IMR-90 (cell line): ENCODE measurements around the gene DOHH. TPM values are rescaled to one million over a fixed set of nuclear protein-coding genes. Genes with fewer than 3 reads are reported as not detected.

ENCODE experiments used
- ATAC-seq: fragments of 200-7000 bp; cut with Tn5 transposase; 2 replicates; pipeline ENCODE4 v1.9.1; 2020; ENCODE audit warnings: low read depth, mild to moderate bottlenecking, moderate library complexity
- BruUV-seq: library from RNA; stranded (reverse); fragments of 400-500 nt; replicated peaks from 2 replicates; lab custom pipeline; 2021; lab: Mats Ljungman, UMichigan
- CTCF ChIA-PET: fragments of 300-600 bp; formaldehyde crosslinking; extraction: SDS; loops from one replicate; lab custom pipeline; 2021; ENCODE audit warnings: antibody characterized with exemption; lab: Yijun Ruan, JAX
- POLR2A ChIA-PET: fragments of 300-600 bp; sonication (Branson Sonifier 250); formaldehyde crosslinking; loops from one replicate; lab custom pipeline; 2022; ENCODE audit warnings: antibody characterized with exemption; ENCODE audit not compliant: unreplicated experiment; lab: Charles Lee
- DNase-seq: peaks from one replicate; pipeline ENCODE4 v3.0.0; 2013
- H2AFZ ChIP-seq: replicated peaks from 2 replicates; pipeline ENCODE3; 2013; ENCODE audit warnings: low read length, mild to moderate bottlenecking; ENCODE audit not compliant: poor library complexity
- H2AK5ac ChIP-seq: 2 replicates; pipeline ENCODE4 v1.6.1; 2013; ENCODE audit warnings: low read depth, low read length, inconsistent platforms
- H2AK9ac ChIP-seq: replicated peaks from 2 replicates; pipeline ENCODE3; 2013; ENCODE audit warnings: mild to moderate bottlenecking, low read depth, low read length, moderate library complexity; ENCODE audit not compliant: poor library complexity
- H2BK120ac ChIP-seq: 2 replicates; pipeline ENCODE4 v1.6.1; 2013; ENCODE audit warnings: low read depth, low read length, inconsistent platforms
- H2BK15ac ChIP-seq: 3 replicates; pipeline ENCODE4 v1.6.1; 2013; ENCODE audit warnings: low read depth, low read length, inconsistent platforms
- H2BK20ac ChIP-seq: 2 replicates; pipeline ENCODE4 v1.6.1; 2013; ENCODE audit warnings: low read depth, mild to moderate bottlenecking, inconsistent platforms, low read length, moderate library complexity
- H2BK5ac ChIP-seq: 2 replicates; pipeline ENCODE4 v1.6.1; 2013; ENCODE audit warnings: mild to moderate bottlenecking, low read depth, low read length, inconsistent platforms; ENCODE audit not compliant: poor library complexity, severe bottlenecking
- H3K14ac ChIP-seq: replicated peaks from 2 replicates; pipeline ENCODE4 v1.6.1; 2013; ENCODE audit warnings: low read depth, low read length, inconsistent platforms
- H3K18ac ChIP-seq: 2 replicates; pipeline ENCODE4 v1.6.1; 2013; ENCODE audit warnings: low read depth, low read length, control low read depth
- H3K23ac ChIP-seq: 2 replicates; pipeline ENCODE4 v1.6.1; 2013; ENCODE audit warnings: low read depth, low read length, inconsistent platforms
- H3K27ac ChIP-seq: 2 replicates; pipeline ENCODE4 v1.5.1; 2013; ENCODE audit warnings: mild to moderate bottlenecking, control low read depth, low read length; ENCODE audit not compliant: insufficient read depth
- H3K27me3 ChIP-seq: 2 replicates; pipeline ENCODE4 v1.6.1; 2013; ENCODE audit warnings: low read length; ENCODE audit not compliant: control insufficient read depth, insufficient read depth
- H3K36me3 ChIP-seq: 2 replicates; pipeline ENCODE4 v1.6.1; 2013; ENCODE audit warnings: low read length, mixed read lengths; ENCODE audit not compliant: control insufficient read depth, insufficient read depth
- H3K4ac ChIP-seq: 2 replicates; pipeline ENCODE4 v1.6.1; 2013; ENCODE audit warnings: low read depth, low read length, inconsistent platforms
- H3K4me1 ChIP-seq: 2 replicates; pipeline ENCODE4 v1.6.1; 2013; ENCODE audit warnings: low read length, mixed read lengths; ENCODE audit not compliant: control insufficient read depth, insufficient read depth
- H3K4me2 ChIP-seq: 2 replicates; pipeline ENCODE4 v1.6.1; 2013; ENCODE audit warnings: low read depth, mild to moderate bottlenecking, control low read depth, low read length, moderate library complexity
- H3K4me3 ChIP-seq: 2 replicates; pipeline ENCODE4 v1.5.1; 2013; ENCODE audit warnings: low read depth, mild to moderate bottlenecking, control low read depth, low read length, moderate library complexity; ENCODE audit not compliant: insufficient read depth
- H3K56ac ChIP-seq: 2 replicates; pipeline ENCODE4 v1.6.1; 2013; ENCODE audit warnings: low read length, inconsistent platforms; ENCODE audit not compliant: insufficient read depth; ENCODE audit errors: extremely low read depth
- H3K79me1 ChIP-seq, 2 experiments: 2 replicates each; pipeline ENCODE4 v1.6.1; 2013; ENCODE audit warnings: low read length in 2 of 2, inconsistent platforms in 1 of 2, low read depth in 1 of 2
- H3K9ac ChIP-seq: 2 replicates; pipeline ENCODE4 v1.6.1; 2013; ENCODE audit warnings: low read depth, low read length, control low read depth
- H3K9me1 ChIP-seq: 2 replicates; pipeline ENCODE4 v1.6.1; 2013; ENCODE audit warnings: low read length, inconsistent platforms; ENCODE audit not compliant: insufficient read depth
- H3K9me3 ChIP-seq: 2 replicates; pipeline ENCODE4 v1.6.1; 2013; ENCODE audit warnings: low read length; ENCODE audit not compliant: control insufficient read depth, insufficient read depth
- H4K20me1 ChIP-seq: 2 replicates; pipeline ENCODE4 v1.6.1; 2013; ENCODE audit warnings: low read length, inconsistent platforms; ENCODE audit not compliant: insufficient read depth
- H4K5ac ChIP-seq: 2 replicates; pipeline ENCODE4 v1.6.1; 2013; ENCODE audit warnings: mild to moderate bottlenecking, low read depth, low read length, control low read depth
- H4K8ac ChIP-seq, 2 experiments: 2 replicates each; pipeline ENCODE4 v1.6.1; 2013; ENCODE audit warnings: low read depth in 2 of 2, low read length in 2 of 2, control low read depth in 1 of 2, inconsistent platforms in 1 of 2
- H4K91ac ChIP-seq: 2 replicates; pipeline ENCODE4 v1.6.1; 2013; ENCODE audit warnings: low read depth, low read length, inconsistent platforms; ENCODE audit not compliant: insufficient read depth
- CEBPB ChIP-seq: IDR thresholded peaks from 2 replicates; pipeline ENCODE4 v1.6.1; 2012; ENCODE audit warnings: low read depth, low read length, improper control_type of control experiment
- ELK1 ChIP-seq: fragments of 150-350 bp; IDR thresholded peaks from 2 replicates; pipeline ENCODE4 v1.6.1; 2016; ENCODE audit warnings: low read depth, mild to moderate bottlenecking, low read length, moderate library complexity, borderline replicate concordance
- MAFK ChIP-seq: IDR thresholded peaks from 2 replicates; pipeline ENCODE4 v1.6.1; 2012; ENCODE audit warnings: low read depth, low read length, improper control_type of control experiment
- MXI1 ChIP-seq: IDR thresholded peaks from 2 replicates; pipeline ENCODE4 v1.6.1; 2012; ENCODE audit warnings: low read depth, mild to moderate bottlenecking, low read length, moderate library complexity, borderline replicate concordance
- NFE2L2 ChIP-seq: fragments of 150-350 bp; IDR thresholded peaks from 2 replicates; pipeline ENCODE4 v1.6.1; 2016; ENCODE audit warnings: low read depth, mild to moderate bottlenecking, low read length
- RCOR1 ChIP-seq: IDR thresholded peaks from 2 replicates; pipeline ENCODE4 v1.6.1; 2012; ENCODE audit warnings: mild to moderate bottlenecking, low read length, improper control_type of control experiment; ENCODE audit not compliant: insufficient replicate concordance
- RFX5 ChIP-seq: IDR thresholded peaks from 2 replicates; pipeline ENCODE4 v1.8.0; 2012; ENCODE audit warnings: low read depth, mild to moderate bottlenecking, low read length, moderate library complexity
- WGBS, 2 experiments: methylation state at CpG; one replicate each; pipeline versions ENCODE4 v1.1.5 to v1.1.7; 2013; ENCODE audit warnings: missing lambda C conversion rate in 2 of 2; ENCODE audit not compliant: insufficient read length in 1 of 2; ENCODE audit errors: extremely low coverage in 2 of 2; 5-methylcytosine and 5-hydroxymethylcytosine counted together
- dilution Hi-C: fragments of 300-500 bp; cut with HindIII; formaldehyde crosslinking; loops from one replicate; pipeline ENCODE4 v1.14.3; 2018; ENCODE audit warnings: low sequenced_read_pairs; ENCODE audit not compliant: unreplicated experiment
- in situ Hi-C: fragments of 300-500 bp; cut with MboI; formaldehyde crosslinking; loops from 3 replicates; pipeline ENCODE4 v1.14.3; 2019; ENCODE audit warnings: low sequenced_read_pairs, inconsistent platforms, mixed read lengths
- intact Hi-C: fragments of 100-400 bp; cut with micrococcal nuclease; formaldehyde crosslinking; loops from 2 replicates; pipeline ENCODE4 v1.10.0; 2022
- polyA plus RNA-seq, 3 experiments: library from polyadenylated mRNA; depleted of rRNA; stranded (reverse); fragments of >200 nt; gene quantifications; 2 replicates each; pipeline ENCODE4 v1.2.3, GENCODE V29; 2012; ENCODE audit warnings: low replicate concordance in 1 of 3
- total RNA-seq: library from RNA; depleted of rRNA; stranded (reverse); fragments of >200 nt; gene quantifications from 2 replicates; pipeline ENCODE4 v1.2.3, GENCODE V29; 2012

Gene DOHH
- total and polyA plus RNA-seq, 2 of the 4 experiments (the other 2 are of a cell fraction), result 3.2 to 9.2 TPM

DNA sequence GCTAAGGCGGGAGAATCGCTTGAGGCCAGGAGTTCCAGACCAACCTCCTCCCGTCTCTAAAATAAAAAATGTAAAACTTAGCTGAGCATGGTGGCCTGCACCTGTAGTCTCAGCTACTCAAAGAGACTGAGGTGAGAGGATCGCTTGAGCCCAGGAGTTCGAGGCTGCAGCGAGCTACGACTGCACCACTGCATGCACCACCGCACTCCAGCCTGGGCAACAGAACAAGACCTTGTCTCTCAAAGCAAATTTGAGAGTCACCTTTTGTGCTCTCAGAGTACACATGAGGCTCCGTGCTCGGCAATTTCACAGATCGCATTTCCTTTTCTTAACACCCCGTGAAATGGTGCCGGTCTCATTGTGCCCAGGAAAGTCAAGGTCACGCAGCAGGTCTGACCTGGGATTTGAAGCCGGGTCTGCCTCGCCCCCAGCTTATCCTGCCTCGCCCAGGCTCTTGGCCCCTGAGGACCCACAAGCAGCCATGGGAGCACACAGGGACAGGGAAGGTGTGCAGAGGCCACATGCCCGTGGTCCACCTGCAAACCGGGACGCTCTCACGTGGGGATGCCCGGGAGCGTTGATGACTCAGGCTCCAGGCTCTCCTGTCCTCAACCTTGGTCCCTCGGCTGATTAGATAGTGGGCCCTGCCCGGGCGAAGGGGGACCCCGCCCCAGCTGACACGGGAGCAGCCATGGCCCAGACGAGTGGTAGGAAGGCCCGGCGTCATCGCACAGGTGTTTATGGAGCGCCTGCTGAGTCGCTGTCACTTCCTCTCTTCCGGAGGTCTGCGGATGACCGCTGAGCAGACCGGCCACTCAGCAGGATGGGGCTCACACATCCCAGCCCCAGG lies 19.0 kb downstream of the DOHH start:
- H2BK5ac ChIP-seq, result no peak overlapping the region
- in situ Hi-C loops (loop anchor here (25.0 kb wide), 1 partner anchor 519 kb away; no protein-coding TSS in a partner anchor), dilution Hi-C loops (no loop called here), intact Hi-C loops (no loop called here)
- H3K4me3 ChIP-seq, result no peak overlapping the region
- no peak overlapping the region for H3K56ac ChIP-seq
- no peak overlapping the region for H4K8ac ChIP-seq
- BruUV-seq, result no TSS peak
- no peak overlapping the region for H3K4me2 ChIP-seq
- no peaks in the 10 kb centered on the region for H4K20me1 ChIP-seq
- H2BK15ac ChIP-seq, result no peak overlapping the region
- no peaks in the 10 kb centered on the region for H3K9me1 ChIP-seq
- no peak overlapping the region for H4K5ac ChIP-seq
- H3K9ac ChIP-seq, result no peak overlapping the region
- no peaks in the 10 kb centered on the region for H3K79me1 ChIP-seq
- H3K27me3 ChIP-seq, result peaks cover 34% of the 10 kb centered on the region
- H3K9me3 ChIP-seq, result no peaks in the 10 kb centered on the region; the same call in 1 of the 2 replicates
- TF ChIP-seq MAFK, result no peak
- no peak for TF ChIP-seq RFX5
- no peak for TF ChIP-seq ELK1
- TF ChIP-seq NFE2L2, result no peak
- TF ChIP-seq MXI1, result no peak
- no peak for TF ChIP-seq CEBPB
- no peak for TF ChIP-seq RCOR1
- H3K4ac ChIP-seq, result no peak overlapping the region
- H3K14ac ChIP-seq, result no peak overlapping the region
- no peak overlapping the region for H4K91ac ChIP-seq
- H2AFZ ChIP-seq, result no peak overlapping the region
- ChIA-PET CTCF (interaction anchor here (1.7 kb wide), 1 partner anchor 177 kb away, joined by 5 read pairs; no protein-coding TSS in a partner anchor), POLR2A (no interaction called here)
- no peak overlapping the region for H3K23ac ChIP-seq
- no peak overlapping the region for H3K18ac ChIP-seq
- H2BK20ac ChIP-seq, result no peak overlapping the region
- DNase-seq (no peak), ATAC-seq (no peak)
- no peak overlapping the region for H3K27ac ChIP-seq
- H2AK9ac ChIP-seq, result no peak overlapping the region
- WGBS, 2 experiments, result 53% methylated on average over 26 of the region's 38 CpGs; no CpG with 5 or more reads in 1 of the 2 experiments
- no peak overlapping the region for H2AK5ac ChIP-seq
- H3K36me3 ChIP-seq, result no peaks in the 10 kb centered on the region
- no peaks in the 10 kb centered on the region for H3K4me1 ChIP-seq
- no peak overlapping the region for H2BK120ac ChIP-seq
